Psoas muscle (tissue), 8 donors: Measurements from ENCODE around the gene AQP7. TPM values are rescaled to one million over a fixed set of nuclear protein-coding genes. Genes with fewer than 3 reads are reported as not detected.
"Not testable (repeated sequence)": the region's sequence is repeated elsewhere in the genome, so short reads cannot be mapped to it uniquely, and the experiment has no call there.

Experiments used
- ATAC-seq, 4 donors: fragments of 200-7000 bp; cut with Tn5 transposase; one replicate each; pipeline ENCODE4 v1.9.1; 2020; ENCODE audit warnings: moderate library complexity in 3 of 4, mild to moderate bottlenecking in 2 of 4
- DNase-seq, 2 donors: peaks; one replicate each; pipeline ENCODE4 v3.0.0-alpha.2; 2020
- H3K27ac ChIP-seq: fragments of 200-600 bp; one replicate; pipeline ENCODE4 v1.8.0; 2022
- H3K27me3 ChIP-seq, 3 donors: fragments of 200-600 bp in 1 of 3; one replicate each; pipeline versions ENCODE4 v1.6.1 to v1.8.0; 2013 to 2022; ENCODE audit warnings: low read length in 2 of 3, mild to moderate bottlenecking in 2 of 3, moderate library complexity in 1 of 3; ENCODE audit not compliant: insufficient read depth in 3 of 3
- H3K36me3 ChIP-seq, 2 donors: fragments of 200-600 bp in 1 of 2; one replicate each; pipeline versions ENCODE4 v1.6.1 to v1.8.0; 2013 to 2022; ENCODE audit warnings: low read depth in 1 of 2, mild to moderate bottlenecking in 1 of 2, moderate library complexity in 1 of 2; ENCODE audit not compliant: insufficient read depth in 1 of 2
- H3K4me1 ChIP-seq: fragments of 200-600 bp; one replicate; pipeline ENCODE4 v1.8.0; 2022
- H3K4me3 ChIP-seq: fragments of 200-600 bp; one replicate; pipeline ENCODE4 v1.8.0; 2022; ENCODE audit warnings: mild to moderate bottlenecking
- H3K9me3 ChIP-seq: fragments of 200-600 bp; one replicate; pipeline ENCODE4 v1.8.0; 2022
- CTCF ChIP-seq: fragments of 200-600 bp; IDR thresholded peaks from one replicate; pipeline ENCODE4 v1.8.0; 2022; ENCODE audit warnings: antibody characterized with exemption
- WGBS, 3 donors: extraction: QIAGEN DNeasy Blood & Tissue Kit; methylation state at CpG; one replicate each; pipeline versions ENCODE4 v1.1.6 to v1.1.7; 2013; 5-methylcytosine and 5-hydroxymethylcytosine counted together
- intact Hi-C, 2 donors: fragments of 100-400 bp; cut with DNase I; formaldehyde crosslinking; loops; one replicate each; pipeline versions ENCODE4 v1.11.0 to v1.14.2; 2022
- polyA plus RNA-seq, 3 donors: library from polyadenylated mRNA; stranded (reverse); fragments of 200-250 nt; gene quantifications; one replicate each; pipeline ENCODE4 v1.2.3, GENCODE V29; 2013
- total RNA-seq, 4 donors: library from RNA; stranded (reverse); fragmentation: NEBNext Ultra II Directional in 2 of 4; extraction: Animal tissue kit (Norgen Biotek cat#: 25700) in 2 of 4; gene quantifications; one replicate each; pipeline versions ENCODE4 v1.2.1 to v1.2.4, GENCODE V29; 2021 to 2023
- donor health status: healthy with polysubstance abuse.
- donor health status: DM: no; HTN: no; CAD: no; lungs with moderate emphysema.
- donor health status: Bipolar disorder and iron deficiency.
- donor health status: healthy.
- donor health status: DM: yes; HTN: yes; CAD: no.
- donor health status: DM: no; HTN: no; CAD: no.
- donor health status: DM: no; HTN: no; CAD: no.
- donor health status: DM: yes; HTN: yes; CAD: no.

Gene AQP7
- total and polyA plus RNA-seq, 7 donors: 8.6 to 45.0 (median 10.8) TPM

GRCh38 chr9:33374634-33375237 lies 27.6 kb downstream of the AQP7 start:
- Histone ChIP-seq H3K27ac (peak overlapping the region; percentile 58), H3K36me3 (peaks cover 3 to 31% of the 10 kb centered on the region in 2 donors), H3K4me3 (peak overlapping the region; percentile 22), H3K9me3 (no peaks in the 10 kb centered on the region), H3K4me1 (peaks cover 18% of the 10 kb centered on the region), H3K27me3 (no peaks in the 10 kb centered on the region)
- intact Hi-C loops: loop anchor here (5.0 kb wide), 2 partner anchors 38 to 93 kb away; no protein-coding TSS in a partner anchor
- DNase-seq: peak; percentile 62 to 66
- peak; percentile 83 for TF ChIP-seq CTCF
- 60 to 65% (median 63%) methylated on average over 6 of the region's 6 CpGs for WGBS, 3 donors
- peak; percentile 75 to 84 (median 79) for ATAC-seq

- 82 to 88% (median 87%) methylated on average over 9 of the region's 9 CpGs for WGBS, 3 donors
- H3K36me3 ChIP-seq: peaks cover 3 to 37% of the 10 kb centered on the region in 2 donors
- no peak overlapping the region for H3K27ac ChIP-seq
- no peak for ATAC-seq
- H3K4me3 ChIP-seq: no peak overlapping the region
- no peaks in the 10 kb centered on the region for H3K27me3 ChIP-seq
- no peak for TF ChIP-seq CTCF
- intact Hi-C loops: loop anchor here in 1 of 2 donors (5.0 kb wide), 1 partner anchor 93 kb away; no protein-coding TSS in a partner anchor
- DNase-seq: no peak
- no peaks in the 10 kb centered on the region for H3K9me3 ChIP-seq
- peaks cover 18% of the 10 kb centered on the region for H3K4me1 ChIP-seq
These were observed 28.2 kb downstream of the AQP7 start for GRCh38 chr9:33374190-33374589.

- WGBS, 3 donors: 72 to 85% (median 82%) methylated on average over 4 of the region's 4 CpGs
- Histone ChIP-seq H3K4me3 (no peak overlapping the region), H3K27me3 (no peaks in the 10 kb centered on the region), H3K4me1 (peaks cover 18% of the 10 kb centered on the region), H3K27ac (no peak overlapping the region), H3K9me3 (no peaks in the 10 kb centered on the region), H3K36me3 (peaks cover 3 to 50% of the 10 kb centered on the region in 2 donors)
- DNase-seq (peak in 1 of 2 donors; percentile 9), ATAC-seq (no peak)
- intact Hi-C loops: loop anchor here in 1 of 2 donors (5.0 kb wide), 1 partner anchor 94 kb away; no protein-coding TSS in a partner anchor
- no peak for TF ChIP-seq CTCF
These were observed 29.5 kb downstream of the AQP7 start for GRCh38 chr9:33372900-33373299.

- ATAC-seq (no peak), DNase-seq (no peak)
- Histone ChIP-seq H3K9me3 (no peaks in the 10 kb centered on the region), H3K27me3 (no peaks in the 10 kb centered on the region), H3K4me3 (no peak overlapping the region), H3K27ac (no peak overlapping the region), H3K36me3 (peaks cover 18 to 95% of the 10 kb centered on the region in 2 donors), H3K4me1 (no peaks in the 10 kb centered on the region)
- no peak for TF ChIP-seq CTCF
- intact Hi-C loops: no loop called here
- WGBS, 3 donors: 79 to 90% (median 81%) methylated on average over 2 of the region's 2 CpGs
These were observed 35.3 kb downstream of the AQP7 start for GRCh38 chr9:33366979-33367480.

GRCh38 chr9:33364814-33365213 lies 37.6 kb downstream of the AQP7 start:
- H3K9me3 ChIP-seq, H3K27me3 ChIP-seq, intact Hi-C loops, H3K27ac ChIP-seq, H3K4me1 ChIP-seq, H3K4me3 ChIP-seq, DNase-seq: not testable (repeated sequence)
- WGBS, 3 donors: 33 to 58% (median 44%) methylated on average over 4 of the region's 4 CpGs
- ATAC-seq: peak in 2 of 4 donors; percentile 55 to 75
- H3K36me3 ChIP-seq: peaks cover 15 to 89% of the 10 kb centered on the region in 2 donors
